ENCODE data around the gene SLC30A4. TPM values are rescaled to one million over a fixed set of nuclear protein-coding genes. Genes with fewer than 3 reads are reported as not detected.

The SLC30A4 gene
- total RNA-seq, 1 experiment from 2014 or later, result not detected

DNA sequence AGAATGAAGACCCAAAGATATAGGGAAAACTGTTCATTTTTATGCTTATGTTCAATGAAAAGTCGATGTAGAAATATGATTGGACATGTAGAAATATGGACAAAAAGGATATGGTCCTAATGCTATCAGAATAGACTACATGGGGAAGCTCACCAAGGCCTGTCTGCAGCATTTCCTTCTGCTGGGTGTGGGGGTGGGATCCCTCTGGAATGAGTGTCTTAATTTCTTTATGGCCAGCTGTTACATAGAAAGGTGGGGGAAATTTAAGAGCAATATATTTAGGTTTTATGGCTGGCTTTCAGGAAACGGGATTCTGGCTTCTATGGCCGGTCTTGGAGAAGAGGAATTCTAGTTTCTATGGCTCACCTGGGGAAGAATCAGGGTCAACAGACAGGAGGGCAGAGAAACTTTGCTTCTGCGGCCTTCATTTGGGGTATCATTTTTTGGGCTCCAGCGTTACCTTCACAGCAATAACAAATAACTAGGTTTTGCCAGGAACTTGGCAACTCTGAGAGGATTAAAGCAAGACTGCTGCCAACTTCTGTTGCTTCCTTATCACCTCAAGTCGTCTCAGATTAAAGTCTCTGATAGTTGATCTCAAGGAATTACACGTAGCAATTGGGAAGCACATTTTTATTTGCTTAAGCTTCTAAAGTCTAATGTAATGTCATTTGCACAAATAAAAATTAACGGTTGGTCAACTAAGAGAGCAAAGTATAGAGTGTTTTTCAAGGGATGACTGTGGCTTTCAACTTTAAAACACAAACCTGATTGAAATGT, 87.2 kb downstream of the SLC30A4 start:
- Mint-ChIP-seq H3K9me3 (no peaks in the 10 kb centered on the region; a peak in 1 of 5 replicates), H3K27me3 (ENCODE audit: low read depth) (peaks cover 70% of the 10 kb centered on the region), H3K27ac (no peak overlapping the region), H3K4me3 (no peak overlapping the region), H3K36me3 (ENCODE audit: insufficient read depth in 1 of 3, low read depth in 3 of 3) (no peaks in the 10 kb centered on the region), H3K4me1 (peaks cover 0 to 3% of the 10 kb centered on the region in 2 experiments; a peak in 2 of 4 replicates)
- Histone ChIP-seq H4K91ac (ENCODE audit: insufficient read length, low read depth, low read length) (no peak overlapping the region), H4K8ac (replicated peaks; ENCODE audit: insufficient read length, low read depth, low read length) (no peak overlapping the region), H3K56ac (ENCODE audit: insufficient read length, low read depth, low read length) (no peak overlapping the region), H2BK12ac (ENCODE audit: insufficient read length, low read depth, low read length) (no peak overlapping the region), H3K18ac (ENCODE audit: insufficient read length, low read depth, low read length) (no peak overlapping the region), H2AFZ (ENCODE audit: low read length) (no peak overlapping the region), H4K5ac (ENCODE audit: insufficient read length, low read depth, low read length) (no peak overlapping the region), H3K79me1 (ENCODE audit: insufficient read depth, low read depth, low read length, poor library complexity, severe bottlenecking) (no peaks in the 10 kb centered on the region), H3K23ac (ENCODE audit: insufficient read length, low read depth, low read length) (no peak overlapping the region), H3K4me2 (ENCODE audit: insufficient read depth, insufficient read length, low read length) (no peak overlapping the region), H3K23me2 (ENCODE audit: insufficient read length, low read depth, low read length, poor library complexity, severe bottlenecking) (peaks cover 3% of the 10 kb centered on the region), H3K4ac (ENCODE audit: low read depth, low read length) (no peak overlapping the region), H3T11ph (ENCODE audit: low read length) (no peak overlapping the region), H3K79me2 (ENCODE audit: insufficient read depth, low read length) (no peaks in the 10 kb centered on the region), H2BK20ac (ENCODE audit: low read depth, low read length, poor library complexity, severe bottlenecking) (no peak overlapping the region), H4K20me1 (ENCODE audit: control insufficient read depth, insufficient read depth, insufficient read length) (no peaks in the 10 kb centered on the region), H3K27ac (ENCODE audit: insufficient read length, low read depth, low read length) (no peak overlapping the region), H3K9me3 (ENCODE audit: control insufficient read depth, low read depth, low read length) (no peaks in the 10 kb centered on the region), H3K27me3 (ENCODE audit: insufficient read depth, low read length) (peaks cover 3% of the 10 kb centered on the region; the same call in 1 of the 2 replicates), H3K4me1 (ENCODE audit: insufficient read depth, low read length) (no peaks in the 10 kb centered on the region), H3K14ac (ENCODE audit: insufficient read depth, low read length) (no peak overlapping the region), H2BK5ac (ENCODE audit: insufficient read length, low read length) (no peak overlapping the region), H2AK5ac (ENCODE audit: insufficient read length, low read length) (no peak overlapping the region), H2BK120ac (ENCODE audit: low read depth, low read length, poor library complexity, severe bottlenecking) (no peak overlapping the region), H3K9ac (ENCODE audit: extremely low read depth, insufficient read length, low read length) (no peak overlapping the region), H2BK15ac (ENCODE audit: low read depth, low read length) (no peak overlapping the region)
- WGBS (ENCODE audit: extremely low coverage, insufficient read length, low lambda C conversion rate), result no CpG with 5 or more reads among the region's 8 CpGs
- TF ChIP-seq, protein P1, sequence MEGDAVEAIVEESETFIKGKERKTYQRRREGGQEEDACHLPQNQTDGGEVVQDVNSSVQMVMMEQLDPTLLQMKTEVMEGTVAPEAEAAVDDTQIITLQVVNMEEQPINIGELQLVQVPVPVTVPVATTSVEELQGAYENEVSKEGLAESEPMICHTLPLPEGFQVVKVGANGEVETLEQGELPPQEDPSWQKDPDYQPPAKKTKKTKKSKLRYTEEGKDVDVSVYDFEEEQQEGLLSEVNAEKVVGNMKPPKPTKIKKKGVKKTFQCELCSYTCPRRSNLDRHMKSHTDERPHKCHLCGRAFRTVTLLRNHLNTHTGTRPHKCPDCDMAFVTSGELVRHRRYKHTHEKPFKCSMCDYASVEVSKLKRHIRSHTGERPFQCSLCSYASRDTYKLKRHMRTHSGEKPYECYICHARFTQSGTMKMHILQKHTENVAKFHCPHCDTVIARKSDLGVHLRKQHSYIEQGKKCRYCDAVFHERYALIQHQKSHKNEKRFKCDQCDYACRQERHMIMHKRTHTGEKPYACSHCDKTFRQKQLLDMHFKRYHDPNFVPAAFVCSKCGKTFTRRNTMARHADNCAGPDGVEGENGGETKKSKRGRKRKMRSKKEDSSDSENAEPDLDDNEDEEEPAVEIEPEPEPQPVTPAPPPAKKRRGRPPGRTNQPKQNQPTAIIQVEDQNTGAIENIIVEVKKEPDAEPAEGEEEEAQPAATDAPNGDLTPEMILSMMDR (conservative IDR thresholded peaks at IDR 0.05), result no peak
- DNase-seq, result no peak

Data from H9 (cell line).